VCaP (cell line): ENCODE data around the gene STXBP6.

Source experiments
- H3K27ac ChIP-seq: fragments of 450-650 bp; 2 replicates; pipeline ENCODE4 v1.5.1; 2017
- TF ChIP-seq, protein P1 (sequence below): fragments of 450-650 bp; conservative IDR thresholded peaks from 2 replicates; pipeline ENCODE4 v1.5.1; 2017; ENCODE audit warnings: mild to moderate bottlenecking, moderate library complexity

Gene STXBP6

DNA sequence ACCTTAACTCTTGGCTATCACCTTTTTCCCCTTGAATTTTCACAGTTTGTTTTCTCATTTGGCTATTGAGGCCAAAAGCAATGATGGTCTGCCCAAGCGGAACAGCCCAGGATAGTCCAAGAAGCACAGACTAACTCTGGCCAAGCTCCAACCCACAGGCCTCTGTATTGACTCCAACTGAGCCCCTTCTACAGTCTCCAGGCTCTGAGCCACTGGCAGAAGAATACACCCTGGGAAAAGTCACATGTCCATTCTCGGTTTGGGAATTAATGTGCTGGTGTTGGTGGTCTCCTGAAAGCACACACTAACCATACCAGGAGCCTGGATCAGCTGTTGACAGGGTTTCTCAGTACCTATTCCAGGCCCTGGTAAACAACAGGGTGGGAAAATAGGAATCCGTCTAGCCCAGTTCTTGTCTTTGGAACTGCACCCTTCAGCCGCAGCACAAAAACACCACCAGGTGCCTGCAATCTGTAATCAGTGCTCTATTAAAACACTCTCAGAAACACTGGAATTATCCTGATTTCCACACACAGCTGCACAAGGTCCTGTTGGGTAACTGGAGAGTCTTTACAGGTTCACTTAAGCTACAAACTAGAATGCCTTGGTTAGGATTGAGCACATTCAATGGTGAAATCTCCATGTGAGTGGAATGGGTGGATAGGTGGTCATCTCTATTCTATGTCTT lies 63.6 kb downstream of the STXBP6 start:
- TF ChIP-seq, protein P1, sequence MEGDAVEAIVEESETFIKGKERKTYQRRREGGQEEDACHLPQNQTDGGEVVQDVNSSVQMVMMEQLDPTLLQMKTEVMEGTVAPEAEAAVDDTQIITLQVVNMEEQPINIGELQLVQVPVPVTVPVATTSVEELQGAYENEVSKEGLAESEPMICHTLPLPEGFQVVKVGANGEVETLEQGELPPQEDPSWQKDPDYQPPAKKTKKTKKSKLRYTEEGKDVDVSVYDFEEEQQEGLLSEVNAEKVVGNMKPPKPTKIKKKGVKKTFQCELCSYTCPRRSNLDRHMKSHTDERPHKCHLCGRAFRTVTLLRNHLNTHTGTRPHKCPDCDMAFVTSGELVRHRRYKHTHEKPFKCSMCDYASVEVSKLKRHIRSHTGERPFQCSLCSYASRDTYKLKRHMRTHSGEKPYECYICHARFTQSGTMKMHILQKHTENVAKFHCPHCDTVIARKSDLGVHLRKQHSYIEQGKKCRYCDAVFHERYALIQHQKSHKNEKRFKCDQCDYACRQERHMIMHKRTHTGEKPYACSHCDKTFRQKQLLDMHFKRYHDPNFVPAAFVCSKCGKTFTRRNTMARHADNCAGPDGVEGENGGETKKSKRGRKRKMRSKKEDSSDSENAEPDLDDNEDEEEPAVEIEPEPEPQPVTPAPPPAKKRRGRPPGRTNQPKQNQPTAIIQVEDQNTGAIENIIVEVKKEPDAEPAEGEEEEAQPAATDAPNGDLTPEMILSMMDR, result no peak
- peak overlapping the region; percentile 88 for H3K27ac ChIP-seq

DNA sequence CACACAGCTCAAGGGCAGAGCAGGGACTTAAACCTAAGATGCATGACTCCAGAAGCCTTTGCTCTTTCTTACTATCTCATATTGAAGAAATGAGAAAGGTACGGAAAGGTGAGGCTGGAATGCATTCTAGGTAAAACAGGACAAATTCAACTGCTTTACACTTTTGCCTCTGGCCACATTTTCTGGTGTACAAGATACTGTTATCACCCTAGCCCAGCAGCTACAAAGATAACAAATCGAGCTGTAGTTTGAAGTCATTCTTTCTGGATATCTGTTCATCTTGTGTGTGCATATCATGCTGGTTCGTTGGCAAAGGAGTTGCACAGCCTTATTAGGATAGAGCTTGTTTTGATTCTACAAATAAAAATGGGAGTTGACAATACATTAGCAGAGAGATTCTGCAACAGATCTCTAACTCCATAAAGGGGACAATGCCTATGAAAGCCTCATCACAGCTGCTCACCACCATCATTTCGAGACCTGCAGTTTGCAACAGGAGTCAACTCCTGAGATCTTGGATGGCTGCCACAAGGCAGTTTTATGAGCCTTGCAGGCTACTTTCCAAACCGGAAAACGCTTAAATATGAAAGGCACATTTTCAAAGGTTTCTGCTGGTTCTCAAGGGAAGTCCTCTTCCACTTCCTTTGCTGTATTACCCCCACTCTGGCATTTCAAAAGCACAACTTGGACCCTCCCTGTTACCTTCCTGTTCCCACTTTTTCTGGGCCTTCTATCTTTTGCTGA lies 64.9 kb downstream of the STXBP6 start:
- H3K27ac ChIP-seq, result peak overlapping the region; percentile 88
- TF ChIP-seq, protein P1, result no peak

DNA sequence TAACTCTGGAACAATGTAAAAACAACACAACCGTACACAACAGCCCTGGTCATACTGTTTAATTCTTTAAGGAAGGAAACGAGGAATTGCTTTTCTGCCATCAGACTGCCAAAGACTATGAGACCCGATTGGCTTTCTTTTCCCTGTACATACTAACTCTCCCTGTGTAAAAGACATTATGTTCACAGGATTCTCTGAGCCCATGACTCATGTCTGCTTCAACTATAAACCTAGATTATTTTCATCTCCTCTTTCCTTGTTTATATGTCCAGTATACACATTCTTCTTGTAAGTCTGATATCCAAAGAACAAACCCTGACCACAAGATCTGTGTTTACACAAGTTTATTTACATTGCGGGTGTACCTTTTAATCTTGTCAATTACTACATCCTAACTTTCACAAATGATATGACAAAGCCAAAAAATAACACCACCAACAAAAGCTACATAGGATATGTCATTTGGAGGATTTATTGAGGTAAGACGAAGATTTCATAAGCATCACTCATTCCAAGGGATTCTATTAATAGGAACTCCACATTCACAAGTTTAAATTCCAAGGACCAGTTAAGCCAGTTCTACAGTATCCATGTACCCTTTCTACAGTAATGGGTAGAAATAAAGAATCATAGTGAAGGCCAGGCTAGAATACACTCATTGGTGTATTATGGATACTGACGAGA lies 67.3 kb downstream of the STXBP6 start:
- TF ChIP-seq, protein P1, result no peak
- peak overlapping the region; percentile 88 for H3K27ac ChIP-seq

DNA sequence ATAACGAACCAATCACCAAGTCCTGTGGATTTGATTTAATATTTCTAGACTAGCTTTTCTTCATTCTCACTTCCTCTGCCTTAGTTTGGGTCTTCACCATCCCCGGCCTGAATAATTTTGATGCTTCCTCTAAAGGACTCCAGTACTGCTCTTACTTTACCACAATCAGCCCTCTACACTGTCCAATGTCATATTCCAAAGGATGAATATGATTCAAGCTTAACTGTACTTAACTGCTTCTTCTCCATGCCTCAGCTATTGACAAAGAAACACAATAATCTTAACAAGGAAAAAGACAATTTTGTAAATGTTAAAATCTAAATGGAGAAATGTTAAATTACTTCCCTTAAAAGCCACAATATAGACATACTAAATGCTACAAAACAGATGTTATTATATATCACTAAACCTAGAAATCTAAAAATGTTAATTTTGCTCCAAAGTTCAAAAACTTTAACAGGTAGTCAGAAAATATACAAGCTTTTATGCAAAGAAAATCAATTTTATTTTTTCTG lies 70.2 kb downstream of the STXBP6 start:
- no peak overlapping the region for H3K27ac ChIP-seq
- TF ChIP-seq, protein P1, result no peak

DNA sequence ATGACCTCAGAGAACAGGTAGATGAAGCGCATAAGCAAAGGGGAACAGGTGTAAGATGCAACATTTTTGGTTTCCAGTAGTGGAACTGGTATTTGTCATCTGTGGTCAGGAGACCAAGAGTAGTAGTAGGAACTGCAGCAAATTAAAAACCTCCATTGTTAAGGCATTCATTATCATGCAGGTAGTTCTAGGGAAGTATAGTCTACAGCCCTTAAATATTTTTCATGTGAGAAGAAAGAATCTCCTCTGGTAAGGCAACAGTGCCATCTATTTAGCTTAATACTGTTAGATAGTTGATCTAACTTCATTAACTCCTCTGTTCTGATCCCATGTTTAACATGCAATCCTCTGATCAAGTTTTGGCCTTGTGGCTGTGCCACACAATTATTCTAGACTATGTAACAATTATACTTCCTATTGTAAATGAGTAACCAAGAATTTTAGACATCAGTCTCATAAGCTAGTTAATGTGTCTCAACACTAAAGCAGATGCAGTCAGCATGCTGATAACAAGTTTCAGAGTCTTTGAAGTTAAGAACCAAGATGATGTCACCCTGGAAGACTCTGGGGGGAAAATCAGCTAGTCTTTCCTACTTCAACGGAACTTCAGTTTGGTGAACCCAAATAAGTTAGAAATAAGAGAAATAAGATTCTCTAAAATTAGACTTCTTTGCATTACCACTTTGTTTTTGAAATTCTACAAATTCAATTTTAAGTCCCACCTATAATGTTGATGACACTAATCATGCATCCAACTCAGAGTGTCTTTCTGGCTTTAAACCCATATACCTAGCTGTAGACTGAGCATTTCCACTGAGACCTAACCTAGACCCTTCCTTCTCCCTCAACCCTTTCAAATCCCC lies 70.9 kb downstream of the STXBP6 start:
- TF ChIP-seq, protein P1, result no peak
- H3K27ac ChIP-seq, result no peak overlapping the region

DNA sequence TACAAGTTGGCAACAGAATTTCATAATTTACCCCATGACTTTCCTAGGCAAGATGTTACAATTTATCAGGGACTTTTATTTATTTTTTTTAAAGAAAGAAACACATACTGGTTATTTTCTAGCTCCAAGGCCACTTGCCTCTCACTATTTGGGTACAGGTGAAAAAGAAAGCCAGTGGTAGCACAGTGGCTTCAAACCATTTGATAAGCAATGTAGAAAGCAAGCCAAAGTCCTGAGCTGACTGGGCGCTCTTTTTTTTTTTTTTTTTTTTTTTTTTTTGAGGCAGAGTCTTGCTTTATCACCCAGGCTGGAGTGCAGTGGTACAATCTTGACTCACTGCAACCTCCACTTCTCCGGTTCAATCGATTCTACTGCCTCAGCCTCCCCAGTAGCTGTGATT lies 73.3 kb downstream of the STXBP6 start:
- H3K27ac ChIP-seq, result no peak overlapping the region
- TF ChIP-seq, protein P1, result no peak
